ENCODE measurements around the gene SERPINA10.

- TF ChIP-seq POLR2A (IDR thresholded peaks at IDR 0.05; ENCODE audit: low read length) (no peak), GATA1 (IDR thresholded peaks at IDR 0.05; ENCODE audit: low read depth, low read length) (no peak)
These were observed 38.4 kb upstream of the SERPINA10 start for GRCh38 chr14:94331462-94331861.

Data from erythroblast (primary cell).